H1 (cell line): ENCODE measurements around the gene IDH2. TPM values are rescaled to one million over a fixed set of nuclear protein-coding genes. Genes with fewer than 3 reads are reported as not detected.

Source experiments
- CHD7 ChIP-seq: fragments of 300-600 bp; sonication (generic); IDR thresholded peaks from 2 replicates; pipeline ENCODE4 v1.7.1; 2012; ENCODE audit warnings: low read length, moderate library complexity, mild to moderate bottlenecking, inconsistent platforms; ENCODE audit not compliant: insufficient replicate concordance
- polyA plus RNA-seq, 7 experiments: library from polyadenylated mRNA; depleted of rRNA in 3 of 7; stranded (reverse) in 5 of 7; unstranded in 2 of 7; fragments of >200 nt in 5 of 7; fragments of 200-250 nt in 2 of 7; gene quantifications; 1 replicate in 5 of 7; 2 replicates in 1 of 7; 4 replicates in 1 of 7; pipeline versions ENCODE4 v1.2.1 to v1.2.3, GENCODE V29; 2011 to 2013; ENCODE audit warnings: missing spikeins in 2 of 7, mixed read lengths in 2 of 7
- total RNA-seq: library from RNA; stranded (reverse); fragmentation: NEBNext Ultra II Directional; extraction: Animal tissue kit (Norgen Biotek cat#: 25700); gene quantifications from 2 replicates; pipeline ENCODE4 v1.2.1, GENCODE V29; 2021

The IDH2 gene
- total and polyA plus RNA-seq, 2 of the 8 experiments (the other 6 are each of a cell fraction or from before 2014, with no cell fraction given), result 64.2 to 84.6 TPM

- no peak for TF ChIP-seq CHD7
- TF ChIP-seq, all 59 proteins: peak for 0
Measured at GRCh38 chr15:90145259-90145658, 43.0 kb upstream of the IDH2 start (continued).
